Liver (tissue), 9 donors: Measurements from ENCODE around the gene PAPPA2. TPM values are rescaled to one million over a fixed set of nuclear protein-coding genes. Genes with fewer than 3 reads are reported as not detected.
A peak's percentile ranks its signal among the peaks of the same experiment; 100 is the strongest.

Experiments used
- DNase-seq: peaks from one replicate; pipeline ENCODE4 v3.0.0-alpha.2; 2017; ENCODE audit warnings: low spot score
- H3K27ac ChIP-seq, 2 donors: one replicate each; pipeline ENCODE4 v1.7.0; 2013; ENCODE audit warnings: inconsistent platforms in 2 of 2, low read length in 2 of 2, control low read depth in 1 of 2, low read depth in 1 of 2, mild to moderate bottlenecking in 1 of 2
- H3K27me3 ChIP-seq, 4 donors: one replicate each; pipeline versions ENCODE4 v1.6.1 to v1.7.0; 2013; ENCODE audit warnings: low read length in 3 of 4, inconsistent platforms in 1 of 4, mild to moderate bottlenecking in 1 of 4, moderate library complexity in 1 of 4; ENCODE audit not compliant: control insufficient read depth in 4 of 4, insufficient read depth in 4 of 4
- H3K36me3 ChIP-seq, 4 donors: one replicate each; pipeline versions ENCODE4 v1.6.1 to v1.7.0; 2013; ENCODE audit warnings: low read length in 3 of 4, mild to moderate bottlenecking in 3 of 4, low read depth in 1 of 4, moderate library complexity in 1 of 4; ENCODE audit not compliant: control insufficient read depth in 4 of 4, insufficient read depth in 3 of 4
- H3K4me1 ChIP-seq, 4 donors: one replicate each; pipeline versions ENCODE4 v1.6.1 to v1.7.0; 2013; ENCODE audit warnings: low read length in 3 of 4, mild to moderate bottlenecking in 3 of 4, moderate library complexity in 1 of 4; ENCODE audit not compliant: control insufficient read depth in 4 of 4, insufficient read depth in 4 of 4
- H3K4me3 ChIP-seq, 3 donors: one replicate each; pipeline versions ENCODE4 v1.6.1 to v1.7.0; 2013; ENCODE audit warnings: low read length in 3 of 3, control low read depth in 1 of 3, low read depth in 1 of 3, mild to moderate bottlenecking in 1 of 3
- H3K9ac ChIP-seq, 2 donors: one replicate each; pipeline ENCODE4 v1.7.0; 2013; ENCODE audit warnings: low read length in 2 of 2, mild to moderate bottlenecking in 2 of 2, moderate library complexity in 2 of 2, control low read depth in 1 of 2, low read depth in 1 of 2
- H3K9me3 ChIP-seq, 4 donors: one replicate each; pipeline versions ENCODE4 v1.6.1 to v1.7.0; 2013; ENCODE audit warnings: low read length in 3 of 4; ENCODE audit not compliant: control insufficient read depth in 4 of 4
- ATF3 ChIP-seq: IDR thresholded peaks from 2 replicates; pipeline ENCODE4 v1.6.1; 2016; ENCODE audit warnings: antibody characterized with exemption
- CTCF ChIP-seq: fragments of 150-350 bp; IDR thresholded peaks from 2 replicates; pipeline ENCODE4 v1.5.1; 2017; ENCODE audit warnings: improper control_type of control experiment, low read depth, low read length; ENCODE audit not compliant: missing input control
- EGR1 ChIP-seq, 2 donors: IDR thresholded peaks; 2 replicates each; pipeline ENCODE4 v1.6.1; 2016 to 2018; ENCODE audit warnings: antibody characterized with exemption in 2 of 2, low read depth in 2 of 2
- FOXA1 ChIP-seq: IDR thresholded peaks from 2 replicates; pipeline ENCODE4 v1.6.1; 2016; ENCODE audit warnings: antibody characterized with exemption
- FOXA2 ChIP-seq: IDR thresholded peaks from 2 replicates; pipeline ENCODE4 v1.6.1; 2016; ENCODE audit warnings: antibody characterized with exemption
- GABPA ChIP-seq, 2 donors: IDR thresholded peaks in 1 of 2; conservative IDR thresholded peaks in 1 of 2; 2 replicates each; pipeline ENCODE4 v1.6.1; 2016; ENCODE audit warnings: antibody characterized with exemption in 2 of 2, mild to moderate bottlenecking in 1 of 2, moderate library complexity in 1 of 2
- HNF4A ChIP-seq, 2 donors: conservative IDR thresholded peaks; 2 replicates each; pipeline ENCODE4 v1.6.1; 2016; ENCODE audit warnings: antibody characterized with exemption in 2 of 2, mild to moderate bottlenecking in 2 of 2
- HNF4G ChIP-seq: IDR thresholded peaks from 2 replicates; pipeline ENCODE4 v1.6.1; 2016; ENCODE audit warnings: antibody characterized with exemption
- JUND ChIP-seq, 2 donors: IDR thresholded peaks; 2 replicates each; pipeline ENCODE4 v1.6.1; 2016; ENCODE audit warnings: antibody characterized with exemption in 2 of 2
- MAX ChIP-seq: IDR thresholded peaks from 2 replicates; pipeline ENCODE4 v1.6.1; 2016; ENCODE audit warnings: antibody characterized with exemption
- RAD21 ChIP-seq, 2 donors: IDR thresholded peaks; 2 replicates each; pipeline ENCODE4 v1.6.1; 2016; ENCODE audit warnings: antibody characterized with exemption in 2 of 2, mild to moderate bottlenecking in 2 of 2
- RXRA ChIP-seq, 2 donors: IDR thresholded peaks; 2 replicates each; pipeline ENCODE4 v1.6.1; 2017 to 2018; ENCODE audit warnings: antibody characterized with exemption in 2 of 2, mild to moderate bottlenecking in 1 of 2
- TAF1 ChIP-seq: conservative IDR thresholded peaks from 2 replicates; pipeline ENCODE4 v1.6.1; 2016; ENCODE audit warnings: antibody characterized with exemption, mild to moderate bottlenecking
- YY1 ChIP-seq: IDR thresholded peaks from 2 replicates; pipeline ENCODE4 v1.6.1; 2016; ENCODE audit warnings: antibody characterized with exemption, mild to moderate bottlenecking
- ZBTB33 ChIP-seq: IDR thresholded peaks from 2 replicates; pipeline ENCODE4 v1.6.1; 2016; ENCODE audit warnings: antibody characterized with exemption
- WGBS: extraction: QIAGEN DNeasy Blood & Tissue Kit; methylation state at CpG from one replicate; pipeline ENCODE4 v1.1.7; 2013; 5-methylcytosine and 5-hydroxymethylcytosine counted together
- polyA plus RNA-seq, 2 donors: library from polyadenylated mRNA; stranded (reverse) in 1 of 2; unstranded in 1 of 2; fragments of 200-250 nt in 1 of 2; fragments of >200 nt in 1 of 2; fragmentation: Nextera tagmentation in 1 of 2; extraction: Ambion mirVana in 1 of 2; gene quantifications; one replicate each; pipeline versions ENCODE4 v1.2.1 to v1.2.3, GENCODE V29; 2013 to 2015
- total RNA-seq, 2 donors: library from RNA; depleted of rRNA; stranded (reverse); fragments of >200 nt; gene quantifications; one replicate each; pipeline ENCODE4 v1.2.3, GENCODE V29; 2014
- TF ChIP-seq, protein P1 (sequence below): IDR thresholded peaks from 2 replicates; pipeline ENCODE4 v1.6.1; 2016; ENCODE audit warnings: antibody characterized with exemption, mild to moderate bottlenecking
- donor health status: healthy.
- donor health status: healthy.
- donor health status: healthy.
- donor health status: healthy.
- donor health status: healthy.

The PAPPA2 gene
- total and polyA plus RNA-seq, 4 donors: 0.19 to 27.2 (median 13.4) TPM

- H3K4me3 ChIP-seq: no peak overlapping the region
- no peak overlapping the region for H3K27ac ChIP-seq
- 69% methylated on average over 3 of the region's 3 CpGs for WGBS
Measured at GRCh38 chr1:176522310-176522845, 59.4 kb downstream of the PAPPA2 start.

More at GRCh38 chr1:176522310-176522845, 59.4 kb downstream of the PAPPA2 start:
- Histone ChIP-seq H3K4me1 (peaks cover 2 to 10% (median 4%) of the 10 kb centered on the region in 4 donors), H3K27me3 (no peaks in the 10 kb centered on the region), H3K9me3 (no peaks in the 10 kb centered on the region), H3K36me3 (no peaks in the 10 kb centered on the region), H3K9ac (no peak overlapping the region)
- DNase-seq: no peak
- no peak for TF ChIP-seq FOXA1
- peak; percentile 69 for TF ChIP-seq MAX
- peak in 1 of 2 donors; percentile 47 for TF ChIP-seq RAD21 (IDR thresholded peaks at IDR 0.05)
- TF ChIP-seq, protein P1, sequence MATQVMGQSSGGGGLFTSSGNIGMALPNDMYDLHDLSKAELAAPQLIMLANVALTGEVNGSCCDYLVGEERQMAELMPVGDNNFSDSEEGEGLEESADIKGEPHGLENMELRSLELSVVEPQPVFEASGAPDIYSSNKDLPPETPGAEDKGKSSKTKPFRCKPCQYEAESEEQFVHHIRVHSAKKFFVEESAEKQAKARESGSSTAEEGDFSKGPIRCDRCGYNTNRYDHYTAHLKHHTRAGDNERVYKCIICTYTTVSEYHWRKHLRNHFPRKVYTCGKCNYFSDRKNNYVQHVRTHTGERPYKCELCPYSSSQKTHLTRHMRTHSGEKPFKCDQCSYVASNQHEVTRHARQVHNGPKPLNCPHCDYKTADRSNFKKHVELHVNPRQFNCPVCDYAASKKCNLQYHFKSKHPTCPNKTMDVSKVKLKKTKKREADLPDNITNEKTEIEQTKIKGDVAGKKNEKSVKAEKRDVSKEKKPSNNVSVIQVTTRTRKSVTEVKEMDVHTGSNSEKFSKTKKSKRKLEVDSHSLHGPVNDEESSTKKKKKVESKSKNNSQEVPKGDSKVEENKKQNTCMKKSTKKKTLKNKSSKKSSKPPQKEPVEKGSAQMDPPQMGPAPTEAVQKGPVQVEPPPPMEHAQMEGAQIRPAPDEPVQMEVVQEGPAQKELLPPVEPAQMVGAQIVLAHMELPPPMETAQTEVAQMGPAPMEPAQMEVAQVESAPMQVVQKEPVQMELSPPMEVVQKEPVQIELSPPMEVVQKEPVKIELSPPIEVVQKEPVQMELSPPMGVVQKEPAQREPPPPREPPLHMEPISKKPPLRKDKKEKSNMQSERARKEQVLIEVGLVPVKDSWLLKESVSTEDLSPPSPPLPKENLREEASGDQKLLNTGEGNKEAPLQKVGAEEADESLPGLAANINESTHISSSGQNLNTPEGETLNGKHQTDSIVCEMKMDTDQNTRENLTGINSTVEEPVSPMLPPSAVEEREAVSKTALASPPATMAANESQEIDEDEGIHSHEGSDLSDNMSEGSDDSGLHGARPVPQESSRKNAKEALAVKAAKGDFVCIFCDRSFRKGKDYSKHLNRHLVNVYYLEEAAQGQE: no peak
- no peak for TF ChIP-seq EGR1 (IDR thresholded peaks at IDR 0.05; ENCODE audit: low read depth in 2 of 2)
- peak in 1 of 2 donors; percentile 60 for TF ChIP-seq RXRA (IDR thresholded peaks at IDR 0.05)
- TF ChIP-seq ZBTB33: peak; percentile 18
- TF ChIP-seq HNF4A (conservative IDR thresholded peaks at IDR 0.05): peak; percentile 55 to 58
- TF ChIP-seq HNF4G: no peak
- TF ChIP-seq TAF1: no peak
- no peak for TF ChIP-seq CTCF
- no peak for TF ChIP-seq ATF3
- TF ChIP-seq GABPA (IDR thresholded peaks at IDR 0.05 in 1 of 2, conservative IDR thresholded peaks at IDR 0.05 in 1 of 2): no peak
- peak in 1 of 2 donors; percentile 48 for TF ChIP-seq JUND (IDR thresholded peaks at IDR 0.05)
- TF ChIP-seq FOXA2: peak; percentile 14
- peak; percentile 80 for TF ChIP-seq YY1
